Kidney (tissue), 14 donors: Measurements from ENCODE around the gene NSG1. TPM values are rescaled to one million over a fixed set of nuclear protein-coding genes. Genes with fewer than 3 reads are reported as not detected.

Experiments used
- DNase-seq, 5 donors: peaks; one replicate each; pipeline ENCODE4 v3.0.0-alpha.2; 2013 to 2020
- FAIRE-seq: peaks from 2 replicates; lab custom pipeline; 2012; peaks lifted over from hg19 to GRCh38; lab: Jason Lieb, UNC
- H3K27ac ChIP-seq, 2 donors: one replicate each; pipeline ENCODE4 v1.7.0; 2013; ENCODE audit warnings: low read depth in 2 of 2, low read length in 2 of 2, inconsistent platforms in 1 of 2
- H3K27me3 ChIP-seq: one replicate; pipeline ENCODE4 v1.7.1; 2013; ENCODE audit warnings: low read length, inconsistent platforms; ENCODE audit not compliant: control insufficient read depth, insufficient read depth
- H3K36me3 ChIP-seq, 3 donors: one replicate each; pipeline versions ENCODE4 v1.7.0 to v1.7.1; 2013; ENCODE audit warnings: low read length in 3 of 3, control low read depth in 1 of 3, inconsistent platforms in 1 of 3; ENCODE audit not compliant: insufficient read depth in 3 of 3, control insufficient read depth in 2 of 3
- H3K4me1 ChIP-seq, 3 donors: one replicate each; pipeline versions ENCODE4 v1.7.0 to v1.7.1; 2013; ENCODE audit warnings: low read length in 3 of 3, inconsistent platforms in 1 of 3, low read depth in 1 of 3; ENCODE audit not compliant: control insufficient read depth in 2 of 3, insufficient read depth in 2 of 3
- H3K4me3 ChIP-seq, 3 donors: one replicate each; pipeline versions ENCODE4 v1.7.0 to v1.8.1; 2013; ENCODE audit warnings: low read length in 3 of 3, control low read depth in 1 of 3, inconsistent platforms in 1 of 3
- H3K9ac ChIP-seq, 3 donors: one replicate each; pipeline versions ENCODE4 v1.7.0 to v1.7.1; 2013; ENCODE audit warnings: low read length in 3 of 3, control low read depth in 1 of 3, inconsistent platforms in 1 of 3
- H3K9me3 ChIP-seq, 3 donors: one replicate each; pipeline versions ENCODE4 v1.7.0 to v1.7.1; 2013; ENCODE audit warnings: low read length in 3 of 3, control low read depth in 1 of 3, inconsistent platforms in 1 of 3; ENCODE audit not compliant: control insufficient read depth in 2 of 3, insufficient read depth in 1 of 3
- intact Hi-C: fragments of 100-400 bp; cut with DNase I; formaldehyde crosslinking; loops from one replicate; pipeline ENCODE4 v1.11.1; 2022
- polyA plus RNA-seq: library from polyadenylated mRNA; stranded (reverse); fragments of 350-450 nt; fragmentation: Illumina TruSeq; extraction: RNeasy Lipid Tissue Mini Kit (QIAGEN cat#74804); gene quantifications from one replicate; pipeline ENCODE4 v1.2.3, GENCODE V29; 2014; ENCODE audit warnings: low read depth, low replicate concordance; ENCODE audit not compliant: insufficient read depth
- total RNA-seq: library from RNA; stranded (reverse); fragmentation: NEBNext Ultra II Directional; extraction: Animal tissue kit (Norgen Biotek cat#: 25700); gene quantifications from one replicate; pipeline ENCODE4 v1.2.1, GENCODE V29; 2021
- TF ChIP-seq, protein P1 (sequence below): IDR thresholded peaks from 3 replicates; pipeline ENCODE4 v1.5.1; 2012; ENCODE audit warnings: mild to moderate bottlenecking, moderate library complexity, borderline replicate concordance; ENCODE audit not compliant: insufficient read depth; ENCODE audit errors: extremely low read depth
- donor health status: control.
- donor health status: control.
- donor health status: control.
- donor health status: control.
- donor health status: control.
- donor health status: DM: yes; HTN: yes; CAD: no.
- donor health status: Normal renal cell carcinoma (clear cell type).

Gene NSG1
- total and polyA plus RNA-seq, 2 donors from 2014 or later: 4.7 to 9.5 TPM

DNA sequence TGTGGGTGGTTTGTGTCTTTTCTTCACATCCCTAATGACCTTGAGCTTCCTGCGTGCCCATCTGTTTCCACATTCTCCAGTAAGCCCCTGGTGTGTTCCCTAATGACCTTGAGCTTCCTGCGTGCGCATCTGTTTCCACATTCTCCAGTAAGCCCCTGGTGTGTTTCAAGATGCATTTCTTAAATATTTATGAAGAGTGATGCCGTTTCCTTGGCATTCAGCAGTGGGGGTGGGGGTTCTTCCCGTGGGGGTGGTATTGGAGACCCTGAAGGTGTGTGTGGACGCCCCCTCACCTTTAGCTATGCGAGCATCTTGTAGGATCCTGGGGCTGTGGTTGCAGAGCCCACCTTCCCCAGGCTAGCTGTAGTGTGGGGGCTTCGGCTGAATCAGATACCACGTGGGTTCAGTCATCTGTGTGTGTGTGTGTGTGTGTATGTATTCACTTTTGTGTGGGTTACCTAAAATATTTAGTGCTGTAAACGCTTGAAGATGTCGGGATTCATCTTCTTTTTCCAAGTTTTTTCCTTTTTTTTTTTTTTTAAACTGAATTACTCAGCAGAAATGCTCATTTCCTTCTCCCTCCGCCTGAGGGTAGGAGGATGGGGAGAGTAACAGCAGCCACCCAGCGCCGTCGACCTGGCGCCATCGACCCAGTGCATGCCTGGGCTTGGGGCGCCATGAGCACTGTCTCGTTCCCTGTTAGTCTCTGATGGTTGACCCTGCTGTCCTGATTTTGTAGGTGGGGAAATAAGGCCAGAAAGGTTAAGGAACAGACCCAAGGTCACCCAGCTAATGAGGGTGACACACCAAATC, 9.9 kb downstream of the NSG1 start:
- no peaks in the 10 kb centered on the region for H3K9me3 ChIP-seq
- DNase-seq: no peak
- no peak for FAIRE-seq
- TF ChIP-seq, protein P1, sequence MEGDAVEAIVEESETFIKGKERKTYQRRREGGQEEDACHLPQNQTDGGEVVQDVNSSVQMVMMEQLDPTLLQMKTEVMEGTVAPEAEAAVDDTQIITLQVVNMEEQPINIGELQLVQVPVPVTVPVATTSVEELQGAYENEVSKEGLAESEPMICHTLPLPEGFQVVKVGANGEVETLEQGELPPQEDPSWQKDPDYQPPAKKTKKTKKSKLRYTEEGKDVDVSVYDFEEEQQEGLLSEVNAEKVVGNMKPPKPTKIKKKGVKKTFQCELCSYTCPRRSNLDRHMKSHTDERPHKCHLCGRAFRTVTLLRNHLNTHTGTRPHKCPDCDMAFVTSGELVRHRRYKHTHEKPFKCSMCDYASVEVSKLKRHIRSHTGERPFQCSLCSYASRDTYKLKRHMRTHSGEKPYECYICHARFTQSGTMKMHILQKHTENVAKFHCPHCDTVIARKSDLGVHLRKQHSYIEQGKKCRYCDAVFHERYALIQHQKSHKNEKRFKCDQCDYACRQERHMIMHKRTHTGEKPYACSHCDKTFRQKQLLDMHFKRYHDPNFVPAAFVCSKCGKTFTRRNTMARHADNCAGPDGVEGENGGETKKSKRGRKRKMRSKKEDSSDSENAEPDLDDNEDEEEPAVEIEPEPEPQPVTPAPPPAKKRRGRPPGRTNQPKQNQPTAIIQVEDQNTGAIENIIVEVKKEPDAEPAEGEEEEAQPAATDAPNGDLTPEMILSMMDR: no peak
- intact Hi-C loops: no loop called here
- no peaks in the 10 kb centered on the region for H3K27me3 ChIP-seq
- H3K27ac ChIP-seq: no peak overlapping the region
- H3K4me1 ChIP-seq: no peaks in the 10 kb centered on the region
- no peaks in the 10 kb centered on the region for H3K36me3 ChIP-seq
- no peak overlapping the region for H3K9ac ChIP-seq
- H3K4me3 ChIP-seq: no peak overlapping the region

DNA sequence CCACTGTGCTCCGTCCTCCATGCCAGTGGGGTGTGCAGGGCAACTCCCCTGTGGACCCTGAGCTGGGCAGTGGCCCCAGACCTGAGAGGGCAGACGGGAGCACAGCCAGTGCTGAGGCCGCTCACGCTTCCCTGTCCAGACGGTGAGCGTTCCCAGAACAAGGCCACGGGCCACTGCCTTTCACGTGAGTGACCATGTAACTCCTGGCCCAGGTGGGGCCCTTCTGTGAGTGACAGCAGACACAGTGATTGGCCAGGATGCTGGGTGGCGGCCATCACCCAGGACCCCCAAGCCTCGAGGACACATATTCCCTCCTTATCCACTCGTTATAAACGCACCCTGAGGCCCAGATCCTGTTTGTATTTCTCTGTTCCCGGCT, 10.5 kb downstream of the NSG1 start:
- intact Hi-C loops: no loop called here
- DNase-seq (no peak), FAIRE-seq (no peak)
- TF ChIP-seq, protein P1: no peak
- Histone ChIP-seq H3K27me3 (no peaks in the 10 kb centered on the region), H3K4me1 (no peaks in the 10 kb centered on the region), H3K4me3 (no peak overlapping the region), H3K9me3 (no peaks in the 10 kb centered on the region), H3K9ac (no peak overlapping the region), H3K36me3 (no peaks in the 10 kb centered on the region), H3K27ac (no peak overlapping the region)

DNA sequence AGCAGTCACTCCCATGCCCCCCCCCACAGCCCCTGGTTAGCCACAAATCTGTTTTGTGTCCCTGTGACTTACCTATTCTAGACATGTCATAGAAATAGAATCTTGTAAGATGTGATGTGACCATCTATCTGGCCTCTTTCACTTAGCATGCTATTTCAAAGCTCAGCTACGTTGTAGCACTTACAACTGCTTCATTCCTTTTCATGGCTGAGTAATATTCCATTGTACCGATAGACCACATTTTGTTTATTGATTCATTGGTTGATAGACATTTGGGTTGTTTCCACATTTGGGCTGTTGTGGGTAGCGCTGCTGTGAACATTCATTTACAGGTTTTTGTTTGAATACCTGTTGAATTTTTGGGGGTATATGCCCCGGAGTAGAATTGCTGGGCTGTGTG, 11.5 kb downstream of the NSG1 start:
- DNase-seq (no peak), FAIRE-seq (no peak)
- no peak overlapping the region for H3K27ac ChIP-seq
- H3K27me3 ChIP-seq: no peaks in the 10 kb centered on the region
- H3K9ac ChIP-seq: no peak overlapping the region
- H3K36me3 ChIP-seq: no peaks in the 10 kb centered on the region
- no peaks in the 10 kb centered on the region for H3K4me1 ChIP-seq
- H3K4me3 ChIP-seq: no peak overlapping the region
- TF ChIP-seq, protein P1: no peak
- intact Hi-C loops: no loop called here
- no peaks in the 10 kb centered on the region for H3K9me3 ChIP-seq
